PC-3 (cell line): ENCODE data around the gene GMDS.

Source experiments
- CTCF ChIP-seq: fragments of 300-600 bp; sonication (generic); conservative IDR thresholded peaks from 2 replicates; pipeline ENCODE4 v1.5.1; 2017; ENCODE audit warnings: antibody characterized with exemption, low read depth, mild to moderate bottlenecking, low read length
- EZH2 ChIP-seq: fragments of 300-600 bp; sonication (generic); IDR thresholded peaks from one replicate; pipeline ENCODE4 v1.6.1; 2017; ENCODE audit warnings: antibody characterized with exemption, mild to moderate bottlenecking, low read length; ENCODE audit not compliant: unreplicated experiment
- EZH2phosphoT487 ChIP-seq: fragments of 300-600 bp; sonication (generic); IDR thresholded peaks from 2 replicates; pipeline ENCODE4 v1.6.1; 2018; ENCODE audit warnings: mild to moderate bottlenecking, antibody characterized with exemption, low read length, borderline replicate concordance

DNA sequence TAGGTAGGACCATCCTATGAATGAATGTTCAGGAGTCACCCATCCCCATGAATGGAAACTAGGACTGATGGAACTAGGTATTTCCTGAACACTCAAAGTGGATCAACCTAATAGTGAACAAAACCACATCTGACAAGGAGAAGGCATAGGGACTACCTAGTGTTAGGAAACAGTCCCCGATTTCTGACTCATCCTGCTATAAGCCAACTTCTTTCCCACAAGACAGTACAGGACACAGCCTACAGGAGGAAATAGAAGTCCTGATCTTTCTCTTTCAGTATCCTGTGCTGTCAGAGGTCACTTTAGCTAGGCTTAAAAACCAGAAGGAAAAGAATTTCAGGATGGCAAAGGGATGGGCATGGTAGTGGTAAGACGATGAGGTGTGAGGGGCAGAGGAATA, 19.5 kb upstream of the GMDS start:
- TF ChIP-seq CTCF, result no peak
- no peak for TF ChIP-seq EZH2
- no peak for TF ChIP-seq EZH2phosphoT487
